Cardiac muscle cell (in vitro differentiated cells and primary cell): ENCODE results near the gene SNAPC4. TPM values are rescaled to one million over a fixed set of nuclear protein-coding genes. Genes with fewer than 3 reads are reported as not detected.

Experiments used
- DNase-seq, 2 donors: peaks; one replicate each; pipeline versions ENCODE4 v3.0.0 to v3.0.0-alpha.2; 2010 to 2017; ENCODE audit warnings: low read depth in 1 of 2, low spot score in 1 of 2
- H3K27ac ChIP-seq: fragments of 200-600 bp; sonication (generic); 2 replicates; pipeline ENCODE4 v1.5.1; 2016
- H3K27me3 ChIP-seq: fragments of 200-600 bp; sonication (generic); 2 replicates; pipeline ENCODE4 v1.6.0; 2016; ENCODE audit warnings: control low read depth
- H3K36me3 ChIP-seq: fragments of 200-600 bp; sonication (generic); 2 replicates; pipeline ENCODE4 v1.5.1; 2016; ENCODE audit warnings: control low read depth
- H3K4me1 ChIP-seq: fragments of 200-600 bp; sonication (generic); 2 replicates; pipeline ENCODE4 v1.8.1; 2017; ENCODE audit warnings: low read depth, mild to moderate bottlenecking, mixed run types
- H3K4me3 ChIP-seq: fragments of 200-600 bp; sonication (generic); 2 replicates; pipeline ENCODE4 v1.5.1; 2016; ENCODE audit warnings: mild to moderate bottlenecking
- H3K9me3 ChIP-seq: fragments of 200-600 bp; sonication (generic); 2 replicates; pipeline ENCODE4 v1.5.1; 2017; ENCODE audit warnings: low read depth, mild to moderate bottlenecking, control low read depth
- polyA plus RNA-seq: library from polyadenylated mRNA; unstranded; fragments of >200 nt; fragmentation: Nextera tagmentation; extraction: Ambion mirVana; gene quantifications from 2 replicates; pipeline ENCODE4 v1.2.1, GENCODE V29; 2016
- total RNA-seq: library from RNA; depleted of rRNA; stranded (reverse); fragments of >200 nt; gene quantifications from 2 replicates; pipeline ENCODE4 v1.2.3, GENCODE V29; 2016
- TF ChIP-seq, protein P1 (sequence below): IDR thresholded peaks from 2 replicates; pipeline ENCODE4 v1.5.1; 2012; ENCODE audit warnings: low read depth, mild to moderate bottlenecking, low read length

Gene SNAPC4
- total and polyA plus RNA-seq, 2 experiments from 2014 or later = 7.7 to 12.7 TPM

- TF ChIP-seq, protein P1, sequence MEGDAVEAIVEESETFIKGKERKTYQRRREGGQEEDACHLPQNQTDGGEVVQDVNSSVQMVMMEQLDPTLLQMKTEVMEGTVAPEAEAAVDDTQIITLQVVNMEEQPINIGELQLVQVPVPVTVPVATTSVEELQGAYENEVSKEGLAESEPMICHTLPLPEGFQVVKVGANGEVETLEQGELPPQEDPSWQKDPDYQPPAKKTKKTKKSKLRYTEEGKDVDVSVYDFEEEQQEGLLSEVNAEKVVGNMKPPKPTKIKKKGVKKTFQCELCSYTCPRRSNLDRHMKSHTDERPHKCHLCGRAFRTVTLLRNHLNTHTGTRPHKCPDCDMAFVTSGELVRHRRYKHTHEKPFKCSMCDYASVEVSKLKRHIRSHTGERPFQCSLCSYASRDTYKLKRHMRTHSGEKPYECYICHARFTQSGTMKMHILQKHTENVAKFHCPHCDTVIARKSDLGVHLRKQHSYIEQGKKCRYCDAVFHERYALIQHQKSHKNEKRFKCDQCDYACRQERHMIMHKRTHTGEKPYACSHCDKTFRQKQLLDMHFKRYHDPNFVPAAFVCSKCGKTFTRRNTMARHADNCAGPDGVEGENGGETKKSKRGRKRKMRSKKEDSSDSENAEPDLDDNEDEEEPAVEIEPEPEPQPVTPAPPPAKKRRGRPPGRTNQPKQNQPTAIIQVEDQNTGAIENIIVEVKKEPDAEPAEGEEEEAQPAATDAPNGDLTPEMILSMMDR = no peak
- peak; percentile 14 to 33 for DNase-seq
- H3K4me3 ChIP-seq = peak overlapping the region; percentile 95
- H3K27ac ChIP-seq = no peak overlapping the region
- H3K27me3 ChIP-seq = no peaks in the 10 kb centered on the region
- no peaks in the 10 kb centered on the region for H3K9me3 ChIP-seq
- peaks cover 8% of the 10 kb centered on the region for H3K36me3 ChIP-seq
- H3K4me1 ChIP-seq = no peaks in the 10 kb centered on the region
Measured at GRCh38 chr9:136399176-136400037, 563 bp downstream of the SNAPC4 start.

GRCh38 chr9:136398286-136398685 is 1.7 kb downstream of the SNAPC4 start:
- Histone ChIP-seq H3K27me3 (no peaks in the 10 kb centered on the region), H3K4me3 (no peak overlapping the region), H3K36me3 (peaks cover 16% of the 10 kb centered on the region), H3K27ac (no peak overlapping the region), H3K9me3 (no peaks in the 10 kb centered on the region), H3K4me1 (no peaks in the 10 kb centered on the region)
- no peak for DNase-seq
- TF ChIP-seq, protein P1 = no peak

GRCh38 chr9:136397643-136398042 is 2.3 kb downstream of the SNAPC4 start:
- Histone ChIP-seq H3K4me3 (no peak overlapping the region), H3K36me3 (peaks cover 16% of the 10 kb centered on the region), H3K4me1 (no peaks in the 10 kb centered on the region), H3K9me3 (no peaks in the 10 kb centered on the region), H3K27ac (no peak overlapping the region), H3K27me3 (no peaks in the 10 kb centered on the region)
- TF ChIP-seq, protein P1 = no peak
- no peak for DNase-seq

DNA sequence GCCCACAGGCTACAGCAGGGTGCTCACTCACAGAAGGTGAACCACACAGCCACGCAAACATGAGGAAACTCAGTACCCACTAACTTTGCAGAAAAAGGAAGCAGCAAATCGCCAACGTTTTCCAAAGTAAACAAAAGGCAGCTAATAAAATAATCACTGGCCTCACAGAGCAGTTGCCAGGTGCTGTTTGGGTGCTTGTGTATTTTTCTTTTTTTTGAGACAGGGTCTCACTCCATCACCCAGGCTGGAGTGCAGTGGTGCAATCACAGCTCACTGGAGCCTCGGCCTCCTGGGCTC is 3.8 kb downstream of the SNAPC4 start:
- no peaks in the 10 kb centered on the region for H3K4me1 ChIP-seq
- peaks cover 21% of the 10 kb centered on the region for H3K36me3 ChIP-seq
- no peak overlapping the region for H3K4me3 ChIP-seq
- H3K27ac ChIP-seq = no peak overlapping the region
- H3K27me3 ChIP-seq = no peaks in the 10 kb centered on the region
- DNase-seq = no peak
- H3K9me3 ChIP-seq = no peaks in the 10 kb centered on the region
- TF ChIP-seq, protein P1 = no peak

DNA sequence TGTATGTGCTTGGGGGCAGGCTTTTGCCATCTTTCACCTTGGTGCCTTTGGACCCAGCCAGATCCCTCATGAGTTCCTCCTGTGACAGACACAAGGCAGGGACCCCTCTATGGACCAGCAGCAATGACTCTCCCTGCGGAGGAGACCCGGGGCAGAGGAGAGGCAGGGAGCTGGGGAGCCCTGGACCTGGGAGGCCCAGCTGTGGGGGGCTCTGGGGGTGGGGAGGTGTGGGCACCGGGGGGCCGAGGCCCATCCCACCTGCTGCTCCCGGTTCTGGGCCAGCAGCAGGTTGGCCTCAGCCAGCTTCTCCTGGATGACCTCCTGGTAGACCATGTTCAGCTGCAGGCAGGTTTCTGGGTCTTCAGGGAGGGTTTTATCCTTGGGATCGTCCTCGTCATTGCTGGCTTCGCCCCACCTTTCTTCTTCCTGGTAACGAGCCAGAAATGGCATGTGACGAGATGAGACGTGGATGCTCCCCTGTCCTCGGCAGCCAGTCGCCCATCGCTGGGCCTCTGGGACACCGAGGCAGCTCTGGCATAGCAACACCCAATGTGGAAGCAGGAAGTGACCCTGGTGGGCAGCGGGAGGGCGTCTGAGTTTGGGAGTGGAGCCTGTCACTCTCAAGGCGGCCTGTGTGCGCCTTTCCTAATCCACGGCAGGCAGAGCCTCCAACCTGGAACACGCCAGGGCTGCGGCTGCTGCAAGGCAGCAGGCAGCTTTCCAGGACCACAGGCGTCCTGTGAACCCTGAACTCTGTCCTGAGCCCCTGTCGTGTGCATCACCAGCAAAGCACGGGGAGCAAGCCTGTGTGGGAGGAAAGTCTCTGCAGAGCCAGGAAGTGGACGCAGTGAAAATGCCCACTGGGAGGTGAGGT is 4.4 kb downstream of the SNAPC4 start:
- H3K27me3 ChIP-seq = no peaks in the 10 kb centered on the region
- H3K36me3 ChIP-seq = peaks cover 23% of the 10 kb centered on the region
- H3K27ac ChIP-seq = no peak overlapping the region
- TF ChIP-seq, protein P1 = no peak
- H3K4me3 ChIP-seq = no peak overlapping the region
- DNase-seq = no peak
- no peaks in the 10 kb centered on the region for H3K9me3 ChIP-seq
- no peaks in the 10 kb centered on the region for H3K4me1 ChIP-seq
